ENCODE data around the gene SHISA5. TPM values are rescaled to one million over a fixed set of nuclear protein-coding genes. Genes with fewer than 3 reads are reported as not detected.

The SHISA5 gene
- total and polyA plus RNA-seq, 10 of the 15 experiments (the other 5 are each of a cell fraction or from before 2014, with no cell fraction given) = 17.1 to 148 (median 67.3) TPM

- Histone ChIP-seq H2AFZ (ENCODE audit: control insufficient read depth, low read depth, low read length) (no peak overlapping the region), H3K79me2 (ENCODE audit: control insufficient read depth, insufficient read depth, low read length) (no peaks in the 10 kb centered on the region), H3K4me2 (ENCODE audit: control insufficient read depth, insufficient read depth) (0 out of 2 replicates have a peak overlapping the region, but pooled peaks have one; percentile 44), H3K27ac (ENCODE audit: control insufficient read depth, insufficient read depth) (no peak overlapping the region), H3K9ac (ENCODE audit: control insufficient read depth, insufficient read depth, low read length) (no peak overlapping the region), H3K27me3 (replicated peaks in 1 of 2; ENCODE audit: control insufficient read depth in 2 of 2, insufficient read depth in 2 of 2, low read length in 1 of 2) (no peaks in the 10 kb centered on the region), H3K9me3 (replicated peaks; ENCODE audit: control insufficient read depth, insufficient read depth, low read length) (no peaks in the 10 kb centered on the region), H3K4me3 (no peak overlapping the region), H3K36me3 (ENCODE audit: control insufficient read depth in 2 of 2, insufficient read depth in 2 of 2, low read length in 1 of 2) (peaks cover 0 to 9% of the 10 kb centered on the region in 2 experiments; a peak in 1 of 4 replicates), H3K4me1 (ENCODE audit: control insufficient read depth, insufficient read depth, low read length) (peaks cover 21% of the 10 kb centered on the region), H4K20me1 (ENCODE audit: control insufficient read depth, insufficient read depth) (no peaks in the 10 kb centered on the region)
- no TSS peak for BruUV-seq (replicated peaks)
- WGBS (ENCODE audit: insufficient coverage, insufficient replicate concordance, low lambda C conversion rate, missing lambda C conversion rate) = 93% methylated on average over 9 of the region's 9 CpGs
- TF ChIP-seq MLLT1 (IDR thresholded peaks at IDR 0.05) (peak; percentile 49; the same call in 1 of the 2 replicates), LARP7 (IDR thresholded peaks at IDR 0.05) (no peak), ZNF274 (IDR thresholded peaks at IDR 0.05; ENCODE audit: insufficient read depth, insufficient read length) (no peak)
- DNase-seq (ENCODE audit: low read depth, low spot score) (no peak), ATAC-seq (no peak), FAIRE-seq (no peak)
- intact Hi-C loops (cut with micrococcal nuclease; ENCODE audit: unreplicated experiment) = no loop called here
- SMC1A ChIA-PET (ENCODE audit: uncharacterized antibody, unreplicated experiment) = interaction anchor here (1.1 to 1.2 kb wide), 2 partner anchors 9 to 26 kb away, joined by 3 to 7 read pairs; no protein-coding TSS in a partner anchor
- in situ Hi-C loops (cut with MboI) = no loop called here
- POLR2A ChIA-PET = interaction anchor here (0.6 to 2.2 kb wide), 2 partner anchors 12 to 114 kb away, joined by 3 to 7 read pairs; partner anchors contain the start of genes CCDC51 and TMA7
- RAD21 ChIA-PET (ENCODE audit: unreplicated experiment) = interaction anchor here (1.4 to 3.9 kb wide), 2 partner anchors 8 to 191 kb away, joined by 4 to 16 read pairs; no protein-coding TSS in a partner anchor
- CTCF ChIA-PET = interaction anchor here (0.6 to 2.9 kb wide), 3 partner anchors 9 to 293 kb away, joined by 3 to 25 read pairs (median 7); no protein-coding TSS in a partner anchor
These were observed 76.4 kb downstream of the SHISA5 start for GRCh38 chr3:48427630-48427962.
